Measurements from ENCODE around the gene HOXA2.

DNA sequence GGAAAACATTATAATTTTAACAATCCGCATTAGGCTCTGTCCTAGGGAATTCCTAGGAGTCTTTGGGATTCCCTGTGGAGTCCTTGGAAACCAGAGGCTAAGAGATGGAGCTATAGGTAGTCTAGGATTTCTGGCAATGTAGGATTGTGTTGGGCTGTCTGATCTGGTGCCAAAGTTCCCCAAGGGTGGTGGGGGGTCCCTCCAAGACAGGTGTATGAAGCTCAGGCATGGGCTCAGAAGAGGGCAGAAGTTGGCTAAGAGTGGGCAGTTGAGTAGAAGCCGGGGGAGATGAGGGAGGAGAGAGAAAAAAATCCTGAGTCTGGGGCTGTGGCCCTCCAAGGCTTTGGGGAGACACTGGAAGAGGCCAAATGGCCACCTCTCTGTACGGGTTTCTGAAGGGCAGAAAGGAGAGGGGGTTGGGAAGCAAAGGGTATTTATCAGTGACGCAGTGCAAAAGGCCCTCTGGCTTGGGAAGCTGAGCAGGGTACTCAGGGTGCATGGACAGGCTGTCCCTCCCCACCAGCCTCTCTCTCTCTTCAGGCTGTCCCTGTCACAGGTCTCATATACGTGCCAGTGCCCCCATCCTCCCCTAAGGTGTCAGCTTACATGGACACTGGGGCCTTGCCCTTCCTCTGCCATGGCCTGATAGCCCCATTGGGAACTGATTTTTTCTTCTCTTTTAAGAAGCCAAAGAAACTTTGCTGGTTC, 44.2 kb upstream of the HOXA2 start:
- TF ChIP-seq, protein P1, sequence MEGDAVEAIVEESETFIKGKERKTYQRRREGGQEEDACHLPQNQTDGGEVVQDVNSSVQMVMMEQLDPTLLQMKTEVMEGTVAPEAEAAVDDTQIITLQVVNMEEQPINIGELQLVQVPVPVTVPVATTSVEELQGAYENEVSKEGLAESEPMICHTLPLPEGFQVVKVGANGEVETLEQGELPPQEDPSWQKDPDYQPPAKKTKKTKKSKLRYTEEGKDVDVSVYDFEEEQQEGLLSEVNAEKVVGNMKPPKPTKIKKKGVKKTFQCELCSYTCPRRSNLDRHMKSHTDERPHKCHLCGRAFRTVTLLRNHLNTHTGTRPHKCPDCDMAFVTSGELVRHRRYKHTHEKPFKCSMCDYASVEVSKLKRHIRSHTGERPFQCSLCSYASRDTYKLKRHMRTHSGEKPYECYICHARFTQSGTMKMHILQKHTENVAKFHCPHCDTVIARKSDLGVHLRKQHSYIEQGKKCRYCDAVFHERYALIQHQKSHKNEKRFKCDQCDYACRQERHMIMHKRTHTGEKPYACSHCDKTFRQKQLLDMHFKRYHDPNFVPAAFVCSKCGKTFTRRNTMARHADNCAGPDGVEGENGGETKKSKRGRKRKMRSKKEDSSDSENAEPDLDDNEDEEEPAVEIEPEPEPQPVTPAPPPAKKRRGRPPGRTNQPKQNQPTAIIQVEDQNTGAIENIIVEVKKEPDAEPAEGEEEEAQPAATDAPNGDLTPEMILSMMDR (IDR thresholded peaks at IDR 0.05; ENCODE audit: insufficient read depth, low read length, poor library complexity, severe bottlenecking), result no peak
- no peak for TF ChIP-seq EZH2phosphoT487 (conservative IDR thresholded peaks at IDR 0.05; ENCODE audit: low read length)

Measured in SU-DHL-6 (cell line).